ENCODE results near the gene C4BPA.

The C4BPA gene

DNA sequence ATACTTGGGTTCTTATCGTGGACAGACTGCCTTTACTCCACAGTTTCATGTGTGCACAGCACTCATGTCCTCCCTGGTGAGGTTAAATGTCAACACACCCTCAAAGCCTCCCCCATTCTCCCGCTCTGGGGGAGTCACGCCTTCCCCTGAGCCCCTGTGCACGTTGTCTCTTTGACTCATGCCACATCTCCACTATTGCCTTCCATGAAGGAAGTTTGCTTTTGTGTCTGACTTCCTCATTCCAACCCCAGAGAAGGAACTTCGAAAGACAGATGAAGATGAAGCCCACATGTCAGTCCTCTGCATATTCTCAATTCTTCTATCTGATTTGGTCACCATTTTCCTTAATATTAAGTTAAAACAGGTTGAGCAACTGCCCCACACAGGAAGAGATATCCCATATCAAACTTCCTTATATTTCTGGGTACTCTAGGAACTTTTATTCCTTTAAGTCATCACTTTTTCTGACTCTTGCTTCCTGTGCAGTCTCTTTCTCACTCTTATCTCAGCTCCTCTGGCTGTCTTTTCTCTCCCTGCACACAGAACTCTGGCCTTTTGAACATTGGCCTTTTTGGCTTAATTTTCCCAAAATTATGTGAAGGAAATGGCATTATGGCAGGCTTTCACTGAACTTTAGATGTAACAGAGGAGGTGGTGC lies 41.5 kb downstream of the C4BPA start:
- TF ChIP-seq, protein P1, sequence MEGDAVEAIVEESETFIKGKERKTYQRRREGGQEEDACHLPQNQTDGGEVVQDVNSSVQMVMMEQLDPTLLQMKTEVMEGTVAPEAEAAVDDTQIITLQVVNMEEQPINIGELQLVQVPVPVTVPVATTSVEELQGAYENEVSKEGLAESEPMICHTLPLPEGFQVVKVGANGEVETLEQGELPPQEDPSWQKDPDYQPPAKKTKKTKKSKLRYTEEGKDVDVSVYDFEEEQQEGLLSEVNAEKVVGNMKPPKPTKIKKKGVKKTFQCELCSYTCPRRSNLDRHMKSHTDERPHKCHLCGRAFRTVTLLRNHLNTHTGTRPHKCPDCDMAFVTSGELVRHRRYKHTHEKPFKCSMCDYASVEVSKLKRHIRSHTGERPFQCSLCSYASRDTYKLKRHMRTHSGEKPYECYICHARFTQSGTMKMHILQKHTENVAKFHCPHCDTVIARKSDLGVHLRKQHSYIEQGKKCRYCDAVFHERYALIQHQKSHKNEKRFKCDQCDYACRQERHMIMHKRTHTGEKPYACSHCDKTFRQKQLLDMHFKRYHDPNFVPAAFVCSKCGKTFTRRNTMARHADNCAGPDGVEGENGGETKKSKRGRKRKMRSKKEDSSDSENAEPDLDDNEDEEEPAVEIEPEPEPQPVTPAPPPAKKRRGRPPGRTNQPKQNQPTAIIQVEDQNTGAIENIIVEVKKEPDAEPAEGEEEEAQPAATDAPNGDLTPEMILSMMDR (IDR thresholded peaks at IDR 0.05; ENCODE audit: borderline replicate concordance, control extremely low read depth, extremely low read depth, insufficient read depth, missing control alignments) = no peak
- no peak for DNase-seq (ENCODE audit: low spot score)
- in situ Hi-C loops (cut with MboI; ENCODE audit: low sequenced_read_pairs, unreplicated experiment) = no loop called here

DNA sequence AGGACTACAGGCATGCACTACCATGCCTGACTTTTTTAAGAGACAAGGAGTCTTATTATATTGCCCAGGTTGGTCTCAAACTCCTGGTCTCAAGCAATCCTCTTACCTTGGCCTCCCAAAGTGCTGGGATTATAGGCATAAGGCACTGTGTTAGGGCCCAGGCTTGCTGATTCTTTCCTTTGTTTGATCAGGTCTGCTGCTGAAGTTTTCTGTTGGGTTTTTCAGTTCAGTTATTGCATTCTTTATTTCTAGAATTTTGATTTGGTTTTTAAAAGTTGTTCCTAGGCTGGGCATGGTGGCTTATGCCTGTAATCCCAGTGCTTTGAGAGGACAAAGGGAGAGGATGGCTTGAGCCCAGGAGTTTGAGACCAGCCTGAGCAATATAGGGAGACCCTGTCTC lies 47.9 kb downstream of the C4BPA start:
- DNase-seq (ENCODE audit: low spot score) = no peak
- TF ChIP-seq, protein P1 (IDR thresholded peaks at IDR 0.05; ENCODE audit: borderline replicate concordance, control extremely low read depth, extremely low read depth, insufficient read depth, missing control alignments) = no peak
- in situ Hi-C loops (cut with MboI; ENCODE audit: low sequenced_read_pairs, unreplicated experiment) = no loop called here

DNA sequence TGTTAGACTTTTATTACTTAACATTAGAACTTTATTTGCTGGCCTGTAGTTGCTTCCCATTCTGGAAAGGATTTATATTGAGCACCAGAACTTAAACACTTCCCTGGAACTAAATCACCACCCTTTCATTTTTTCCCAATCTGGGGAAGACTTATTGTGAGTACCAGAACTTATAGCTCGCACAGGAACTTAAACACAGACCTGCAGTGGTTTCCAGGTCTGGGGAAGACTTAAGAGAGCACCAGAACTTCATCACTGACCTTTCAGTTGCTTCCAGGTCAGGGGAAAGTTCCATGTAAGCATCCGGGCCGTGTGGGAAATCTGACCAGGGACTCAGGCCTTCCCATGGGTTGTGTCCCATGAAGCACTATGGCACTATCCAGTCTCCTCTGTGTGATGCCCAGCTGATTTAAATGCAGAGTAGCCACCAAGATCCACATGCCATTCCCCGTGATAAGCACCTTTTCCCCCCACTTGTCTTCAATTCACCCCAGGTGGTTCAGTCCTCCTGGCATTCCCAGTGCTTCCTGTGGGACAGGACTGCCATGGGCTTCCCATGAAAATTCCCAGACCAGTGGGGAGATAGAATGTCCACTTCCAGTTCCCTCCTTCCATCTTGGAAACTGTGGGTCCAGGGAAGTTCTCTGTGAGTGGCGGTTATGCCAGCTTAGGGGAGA lies 48.9 kb downstream of the C4BPA start:
- no peak for DNase-seq (ENCODE audit: low spot score)
- TF ChIP-seq, protein P1 (IDR thresholded peaks at IDR 0.05; ENCODE audit: borderline replicate concordance, control extremely low read depth, extremely low read depth, insufficient read depth, missing control alignments) = no peak
- in situ Hi-C loops (cut with MboI; ENCODE audit: low sequenced_read_pairs, unreplicated experiment) = no loop called here

DNA sequence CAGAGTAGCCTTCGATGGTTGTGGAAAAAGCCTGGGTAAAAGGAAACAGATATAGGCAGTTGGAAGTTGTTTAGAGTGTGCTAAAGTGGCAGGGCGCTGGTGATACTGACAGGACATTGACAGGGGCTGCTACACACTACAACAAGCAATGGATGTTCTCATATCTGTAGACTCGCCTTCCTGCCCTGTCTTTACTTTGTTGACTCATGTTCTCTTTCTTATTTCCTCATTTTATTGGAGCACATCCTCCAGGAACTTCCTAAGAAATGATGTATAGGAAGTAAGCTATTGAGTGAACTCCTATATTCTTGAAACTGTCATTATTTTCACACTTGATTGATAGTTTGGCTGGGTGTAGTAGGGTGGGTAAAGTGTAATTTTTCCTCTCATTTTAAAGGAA lies 51.0 kb downstream of the C4BPA start:
- in situ Hi-C loops (cut with MboI; ENCODE audit: low sequenced_read_pairs, unreplicated experiment) = no loop called here
- DNase-seq (ENCODE audit: low spot score) = no peak
- TF ChIP-seq, protein P1 (IDR thresholded peaks at IDR 0.05; ENCODE audit: borderline replicate concordance, control extremely low read depth, extremely low read depth, insufficient read depth, missing control alignments) = no peak

DNA sequence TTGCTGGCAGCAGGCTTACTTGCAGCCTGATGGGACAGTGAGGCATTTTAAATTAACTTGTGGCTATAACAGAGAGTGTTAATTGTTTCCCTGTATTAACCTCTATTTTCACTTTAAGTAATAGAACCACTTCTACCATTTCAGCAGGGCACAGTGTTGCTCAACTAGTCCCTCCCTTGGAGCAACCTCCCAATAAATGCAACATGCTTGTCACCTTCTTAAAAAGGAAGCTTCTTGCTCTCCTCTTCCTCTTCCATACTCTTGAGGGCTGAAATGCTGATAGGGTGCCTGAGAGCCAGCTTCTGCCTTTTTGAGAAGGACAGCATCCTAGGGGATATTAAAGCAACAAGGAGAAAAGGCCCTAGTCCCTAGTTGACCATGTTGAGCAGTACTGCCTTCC lies 52.1 kb downstream of the C4BPA start:
- TF ChIP-seq, protein P1 (IDR thresholded peaks at IDR 0.05; ENCODE audit: borderline replicate concordance, control extremely low read depth, extremely low read depth, insufficient read depth, missing control alignments) = no peak
- DNase-seq (ENCODE audit: low spot score) = no peak
- in situ Hi-C loops (cut with MboI; ENCODE audit: low sequenced_read_pairs, unreplicated experiment) = no loop called here

DNA sequence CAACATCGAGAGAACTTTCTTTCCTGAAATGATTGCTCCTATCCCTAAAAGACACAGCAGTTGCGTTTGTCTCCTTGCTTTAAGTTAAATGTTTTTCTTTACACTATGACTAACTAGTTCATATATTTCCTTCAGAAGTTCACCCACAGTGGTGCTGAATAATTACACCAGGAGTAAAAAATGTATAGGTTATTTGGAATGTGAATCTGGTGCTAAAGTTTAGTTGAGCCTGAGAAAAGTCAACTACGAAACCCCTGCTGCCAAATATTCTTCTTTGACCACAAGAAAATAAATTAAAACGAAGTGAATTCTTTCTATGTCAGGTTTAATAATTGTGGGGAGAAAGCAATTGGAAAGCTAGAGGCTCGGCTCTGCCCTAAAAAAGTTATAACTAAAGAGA lies 52.8 kb downstream of the C4BPA start:
- no peak for DNase-seq (ENCODE audit: low spot score)
- TF ChIP-seq, protein P1 (IDR thresholded peaks at IDR 0.05; ENCODE audit: borderline replicate concordance, control extremely low read depth, extremely low read depth, insufficient read depth, missing control alignments) = no peak
- in situ Hi-C loops (cut with MboI; ENCODE audit: low sequenced_read_pairs, unreplicated experiment) = no loop called here
